Measurements from ENCODE around the gene HIP1R.

DNA sequence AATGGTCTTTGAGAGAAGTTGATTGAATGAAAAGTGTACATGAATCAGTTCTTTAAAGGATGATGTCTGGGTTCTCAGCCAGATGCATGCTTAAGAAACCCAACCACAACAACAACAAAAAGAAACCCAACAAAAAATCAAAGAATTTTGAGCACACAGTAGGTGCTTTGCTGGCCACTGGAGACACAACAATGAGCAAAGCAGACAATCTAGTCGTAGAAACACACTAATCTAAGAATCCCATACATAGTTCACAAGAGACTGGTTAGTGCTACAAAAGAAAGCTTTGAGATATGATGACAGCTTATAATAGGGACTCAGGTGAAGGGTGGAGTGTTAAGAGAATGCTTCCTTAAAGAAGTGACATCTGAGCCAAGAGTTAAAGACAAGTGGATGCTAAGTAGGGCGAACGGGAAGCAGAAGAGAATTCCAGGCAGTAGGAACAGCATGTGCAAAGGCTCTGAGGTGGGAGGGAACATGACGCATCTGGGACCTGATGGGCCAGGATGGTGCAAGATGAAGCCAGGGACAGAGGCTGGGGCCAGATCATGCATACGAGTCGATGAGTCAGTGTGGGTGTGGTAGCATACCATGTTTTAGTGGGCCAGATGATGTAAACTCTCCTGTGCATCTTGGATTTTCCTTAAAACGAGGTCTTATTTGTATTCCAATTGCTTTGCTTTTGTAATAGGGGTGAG, 4.6 kb upstream of the HIP1R start:
- TF ChIP-seq, protein P1, sequence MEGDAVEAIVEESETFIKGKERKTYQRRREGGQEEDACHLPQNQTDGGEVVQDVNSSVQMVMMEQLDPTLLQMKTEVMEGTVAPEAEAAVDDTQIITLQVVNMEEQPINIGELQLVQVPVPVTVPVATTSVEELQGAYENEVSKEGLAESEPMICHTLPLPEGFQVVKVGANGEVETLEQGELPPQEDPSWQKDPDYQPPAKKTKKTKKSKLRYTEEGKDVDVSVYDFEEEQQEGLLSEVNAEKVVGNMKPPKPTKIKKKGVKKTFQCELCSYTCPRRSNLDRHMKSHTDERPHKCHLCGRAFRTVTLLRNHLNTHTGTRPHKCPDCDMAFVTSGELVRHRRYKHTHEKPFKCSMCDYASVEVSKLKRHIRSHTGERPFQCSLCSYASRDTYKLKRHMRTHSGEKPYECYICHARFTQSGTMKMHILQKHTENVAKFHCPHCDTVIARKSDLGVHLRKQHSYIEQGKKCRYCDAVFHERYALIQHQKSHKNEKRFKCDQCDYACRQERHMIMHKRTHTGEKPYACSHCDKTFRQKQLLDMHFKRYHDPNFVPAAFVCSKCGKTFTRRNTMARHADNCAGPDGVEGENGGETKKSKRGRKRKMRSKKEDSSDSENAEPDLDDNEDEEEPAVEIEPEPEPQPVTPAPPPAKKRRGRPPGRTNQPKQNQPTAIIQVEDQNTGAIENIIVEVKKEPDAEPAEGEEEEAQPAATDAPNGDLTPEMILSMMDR (IDR thresholded peaks at IDR 0.05) = no peak
- TF ChIP-seq EP300 (IDR thresholded peaks at IDR 0.05) = no peak

All from ovary (tissue), 3 donors.